Left ventricle myocardium inferior (tissue), 1 donor: ENCODE results near the gene EEF1AKMT2. TPM values are rescaled to one million over a fixed set of nuclear protein-coding genes. Genes with fewer than 3 reads are reported as not detected.

ENCODE experiments used
- DNase-seq: peaks from one replicate; pipeline ENCODE4 v3.0.0-alpha.2; 2020
- H3K27ac ChIP-seq: fragments of 200-600 bp; replicated peaks from 2 replicates; pipeline ENCODE4 v1.8.0; 2021
- H3K27me3 ChIP-seq: fragments of 200-600 bp; 2 replicates; pipeline ENCODE4 v1.8.0; 2021; ENCODE audit warnings: low read depth
- H3K36me3 ChIP-seq: fragments of 200-600 bp; 2 replicates; pipeline ENCODE4 v1.8.0; 2021
- H3K4me1 ChIP-seq: fragments of 200-600 bp; 2 replicates; pipeline ENCODE4 v1.8.0; 2021
- H3K4me3 ChIP-seq: fragments of 200-600 bp; 2 replicates; pipeline ENCODE4 v1.8.0; 2021; ENCODE audit warnings: mild to moderate bottlenecking, moderate library complexity
- H3K9me3 ChIP-seq: fragments of 200-600 bp; replicated peaks from 2 replicates; pipeline ENCODE4 v1.8.0; 2021
- CTCF ChIP-seq: fragments of 200-600 bp; IDR thresholded peaks from 2 replicates; pipeline ENCODE4 v1.8.0; 2021; ENCODE audit warnings: antibody characterized with exemption, mild to moderate bottlenecking, borderline replicate concordance
- intact Hi-C: fragments of 100-400 bp; cut with micrococcal nuclease; formaldehyde crosslinking; loops from one replicate; pipeline ENCODE4 v1.11.0; 2022
- total RNA-seq: library from RNA; stranded (reverse); fragmentation: NEBNext Ultra II Directional; extraction: Animal tissue kit (Norgen Biotek cat#: 25700); gene quantifications from one replicate; pipeline ENCODE4 v1.2.1, GENCODE V29; 2021
- donor health status: DM: no; HTN: yes; CAD: no; lungs with severe emphysema.

The EEF1AKMT2 gene
- total RNA-seq, 1 donor from 2014 or later: 13.8 TPM

GRCh38 chr10:124743191-124744101 lies 48.2 kb downstream of the EEF1AKMT2 start:
- Histone ChIP-seq H3K9me3 (no peaks in the 10 kb centered on the region), H3K27ac (peak overlapping the region; percentile 93), H3K4me1 (peaks cover 67% of the 10 kb centered on the region), H3K4me3 (peak overlapping the region; percentile 82), H3K27me3 (no peaks in the 10 kb centered on the region), H3K36me3 (peaks cover 10% of the 10 kb centered on the region)
- TF ChIP-seq CTCF: no peak
- no peak for DNase-seq
- intact Hi-C loops: loop anchor here (5.0 kb wide), 2 partner anchors 41 to 116 kb away; no protein-coding TSS in a partner anchor

- no peak for DNase-seq
- intact Hi-C loops: loop anchor here (5.0 kb wide), 2 partner anchors 40 to 115 kb away; no protein-coding TSS in a partner anchor
- Histone ChIP-seq H3K27ac (peak overlapping the region; percentile 93), H3K9me3 (no peaks in the 10 kb centered on the region), H3K27me3 (no peaks in the 10 kb centered on the region), H3K36me3 (peaks cover 3% of the 10 kb centered on the region), H3K4me3 (peak overlapping the region; percentile 82), H3K4me1 (peaks cover 76% of the 10 kb centered on the region)
- peak; percentile 29 for TF ChIP-seq CTCF
Measured at GRCh38 chr10:124742413-124743190, 49.1 kb downstream of the EEF1AKMT2 start.

GRCh38 chr10:124741922-124742412 lies 49.7 kb downstream of the EEF1AKMT2 start:
- intact Hi-C loops: loop anchor here (5.0 kb wide), 2 partner anchors 40 to 115 kb away; no protein-coding TSS in a partner anchor
- TF ChIP-seq CTCF: no peak
- H3K27ac ChIP-seq: peak overlapping the region; percentile 93
- H3K27me3 ChIP-seq: no peaks in the 10 kb centered on the region
- no peak for DNase-seq
- H3K4me3 ChIP-seq: peak overlapping the region; percentile 82
- no peaks in the 10 kb centered on the region for H3K36me3 ChIP-seq
- no peaks in the 10 kb centered on the region for H3K9me3 ChIP-seq
- H3K4me1 ChIP-seq: peaks cover 82% of the 10 kb centered on the region

- Histone ChIP-seq H3K36me3 (no peaks in the 10 kb centered on the region), H3K27ac (peak overlapping the region; percentile 93), H3K27me3 (no peaks in the 10 kb centered on the region), H3K4me1 (peaks cover 88% of the 10 kb centered on the region), H3K9me3 (no peaks in the 10 kb centered on the region), H3K4me3 (peak overlapping the region; percentile 82)
- DNase-seq: peak; percentile 87
- peak; percentile 91 for TF ChIP-seq CTCF
- intact Hi-C loops: loop anchor here (5.0 kb wide), 2 partner anchors 39 to 114 kb away; no protein-coding TSS in a partner anchor
Measured at GRCh38 chr10:124741281-124741921, 50.3 kb downstream of the EEF1AKMT2 start.
